Large intestine (tissue), 3 donors: ENCODE results near the gene UNC45A. TPM values are rescaled to one million over a fixed set of nuclear protein-coding genes. Genes with fewer than 3 reads are reported as not detected.
"Not testable (repeated sequence)": the region's sequence is repeated elsewhere in the genome, so short reads cannot be mapped to it uniquely, and the experiment has no call there.

Experiments
- DNase-seq, 2 donors: peaks; one replicate each; pipeline versions ENCODE4 v3.0.0 to v3.0.0-alpha.2; 2013
- H3K27ac ChIP-seq: one replicate; pipeline ENCODE4 v1.5.1; 2013; ENCODE audit warnings: low read length
- H3K27me3 ChIP-seq: 2 replicates; pipeline ENCODE4 v1.6.1; 2013; ENCODE audit warnings: low read length; ENCODE audit not compliant: control insufficient read depth, insufficient read depth
- H3K36me3 ChIP-seq: 2 replicates; pipeline ENCODE4 v1.6.1; 2013; ENCODE audit warnings: low read length; ENCODE audit not compliant: control insufficient read depth, insufficient read depth
- H3K4me1 ChIP-seq: one replicate; pipeline ENCODE4 v1.6.1; 2013; ENCODE audit warnings: low read length; ENCODE audit not compliant: control insufficient read depth, insufficient read depth
- H3K4me3 ChIP-seq: one replicate; pipeline ENCODE4 v1.5.1; 2013; ENCODE audit warnings: low read length
- H3K9me3 ChIP-seq: one replicate; pipeline ENCODE4 v1.6.1; 2013; ENCODE audit warnings: mild to moderate bottlenecking, low read depth, low read length, moderate library complexity; ENCODE audit not compliant: control insufficient read depth
- WGBS: methylation state at CpG from one replicate; pipeline ENCODE4 v1.1.5; 2013; ENCODE audit warnings: low lambda C conversion rate; ENCODE audit not compliant: insufficient coverage; 5-methylcytosine and 5-hydroxymethylcytosine counted together
- polyA plus RNA-seq: library from polyadenylated mRNA; unstranded; fragments of 120-200 nt; gene quantifications from one replicate; pipeline ENCODE4 v1.2.1, GENCODE V29; 2013

The UNC45A gene
- polyA plus RNA-seq, 1 donor: 49.1 TPM

DNA sequence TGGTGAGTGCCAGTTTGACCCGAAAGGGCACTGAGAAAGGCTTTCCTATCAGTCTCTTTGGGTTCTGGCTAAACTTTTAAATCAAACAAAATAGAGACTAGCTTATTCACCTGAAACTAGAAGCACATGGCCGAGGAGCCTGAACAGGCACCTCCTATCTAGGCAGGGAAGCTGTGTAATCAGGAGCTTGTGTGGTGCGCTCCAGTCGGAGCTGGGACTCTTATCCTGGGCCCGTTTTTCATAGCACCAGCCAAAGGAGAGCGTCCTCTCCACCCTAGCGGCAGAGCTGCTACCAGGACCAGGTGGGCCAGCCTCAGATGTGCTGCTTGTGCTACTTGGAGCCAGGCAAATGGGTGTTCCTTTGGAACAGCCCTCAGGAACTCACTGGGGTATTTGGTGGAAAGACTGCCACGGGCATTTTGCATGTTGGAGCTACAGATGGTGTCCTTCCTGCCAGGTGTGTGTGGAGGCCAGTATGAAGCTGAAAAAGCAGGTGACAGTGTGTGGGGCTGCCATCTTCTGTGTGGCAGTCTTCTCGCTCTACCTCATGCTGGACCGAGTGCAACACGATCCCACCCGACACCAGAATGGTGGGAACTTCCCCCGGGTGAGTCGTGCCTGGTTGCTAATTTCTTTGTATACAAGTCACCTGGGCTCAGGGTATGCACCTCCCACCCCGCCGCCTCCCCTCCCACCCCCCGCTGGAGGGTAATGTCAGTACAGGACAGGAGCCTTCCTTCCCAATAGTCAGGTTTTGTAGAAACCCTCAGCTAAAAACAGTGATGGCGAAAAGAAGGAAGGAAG lies 31.1 kb upstream of the UNC45A start:
- H3K9me3 ChIP-seq: no peaks in the 10 kb centered on the region
- peak overlapping the region; percentile 80 for H3K4me3 ChIP-seq
- H3K27me3 ChIP-seq: no peaks in the 10 kb centered on the region
- H3K36me3 ChIP-seq: peaks cover 39% of the 10 kb centered on the region
- WGBS: no CpG with 5 or more reads among the region's 18 CpGs
- peaks cover 7% of the 10 kb centered on the region for H3K4me1 ChIP-seq
- H3K27ac ChIP-seq: peak overlapping the region; percentile 90
- DNase-seq: peak in 1 of 2 donors; percentile 53

DNA sequence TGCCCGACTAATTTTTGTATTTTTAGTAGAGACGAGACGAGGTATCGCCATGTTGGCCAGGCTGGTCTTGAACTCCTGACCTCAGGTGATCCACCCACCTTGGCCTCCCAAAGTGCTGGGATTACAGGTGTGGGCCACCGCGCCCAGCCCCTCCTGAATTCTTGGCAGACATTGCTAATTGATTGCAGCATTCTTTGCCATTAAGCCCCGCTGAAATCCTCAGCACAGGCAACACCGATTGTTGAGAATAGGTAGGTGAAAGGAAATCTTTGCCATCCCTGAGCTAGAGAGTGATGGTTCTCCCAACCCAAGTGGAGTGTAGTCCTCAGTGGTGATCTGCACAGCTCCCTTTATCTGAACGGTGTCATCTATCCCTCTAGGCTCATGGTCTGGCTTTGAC lies 30.3 kb upstream of the UNC45A start:
- peaks cover 7% of the 10 kb centered on the region for H3K4me1 ChIP-seq
- no CpG with 5 or more reads among the region's 9 CpGs for WGBS
- no peaks in the 10 kb centered on the region for H3K27me3 ChIP-seq
- H3K27ac ChIP-seq: no peak overlapping the region
- no peak for DNase-seq
- H3K9me3 ChIP-seq: no peaks in the 10 kb centered on the region
- peaks cover 45% of the 10 kb centered on the region for H3K36me3 ChIP-seq
- no peak overlapping the region for H3K4me3 ChIP-seq

DNA sequence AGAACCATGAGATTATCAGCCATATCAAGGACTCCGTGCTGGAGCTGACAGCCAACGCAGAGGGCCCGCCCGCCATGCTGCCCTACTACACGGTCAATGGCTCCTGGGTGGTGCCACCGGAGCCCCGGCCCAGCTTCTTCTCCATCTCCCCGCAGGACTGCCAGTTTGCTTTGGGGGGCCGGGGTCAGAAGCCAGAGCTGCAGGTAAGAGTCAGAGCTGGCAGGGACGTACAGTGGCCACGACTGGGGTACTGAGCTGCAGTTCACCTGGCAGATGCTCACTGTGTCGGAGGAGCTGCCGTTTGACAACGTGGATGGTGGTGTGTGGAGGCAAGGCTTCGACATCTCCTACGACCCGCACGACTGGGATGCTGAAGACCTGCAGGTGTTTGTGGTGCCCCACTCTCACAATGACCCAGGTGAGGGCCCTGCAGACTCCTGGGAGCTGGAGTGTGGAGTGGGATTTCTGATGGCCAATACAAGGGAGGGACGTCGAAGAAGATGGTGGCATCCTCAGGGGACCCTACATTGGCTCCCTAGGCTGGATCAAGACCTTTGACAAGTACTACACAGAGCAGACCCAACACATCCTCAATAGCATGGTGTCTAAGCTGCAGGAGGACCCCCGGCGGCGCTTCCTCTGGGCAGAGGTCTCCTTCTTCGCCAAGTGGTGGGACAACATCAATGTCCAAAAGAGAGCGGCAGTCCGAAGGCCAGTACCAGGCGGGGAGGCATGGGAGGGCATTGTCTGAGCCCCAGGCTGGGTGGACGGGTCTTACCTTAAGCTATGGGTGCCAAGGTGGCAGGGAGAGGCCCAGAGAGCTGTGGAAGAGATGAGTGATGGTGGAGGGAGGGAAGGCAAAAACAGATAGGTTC lies 29.5 kb upstream of the UNC45A start:
- no peaks in the 10 kb centered on the region for H3K9me3 ChIP-seq
- no peak for DNase-seq
- no peak overlapping the region for H3K27ac ChIP-seq
- H3K27me3 ChIP-seq: no peaks in the 10 kb centered on the region
- H3K4me1 ChIP-seq: peaks cover 7% of the 10 kb centered on the region
- peaks cover 53% of the 10 kb centered on the region for H3K36me3 ChIP-seq
- no CpG with 5 or more reads among the region's 28 CpGs for WGBS
- H3K4me3 ChIP-seq: no peak overlapping the region

DNA sequence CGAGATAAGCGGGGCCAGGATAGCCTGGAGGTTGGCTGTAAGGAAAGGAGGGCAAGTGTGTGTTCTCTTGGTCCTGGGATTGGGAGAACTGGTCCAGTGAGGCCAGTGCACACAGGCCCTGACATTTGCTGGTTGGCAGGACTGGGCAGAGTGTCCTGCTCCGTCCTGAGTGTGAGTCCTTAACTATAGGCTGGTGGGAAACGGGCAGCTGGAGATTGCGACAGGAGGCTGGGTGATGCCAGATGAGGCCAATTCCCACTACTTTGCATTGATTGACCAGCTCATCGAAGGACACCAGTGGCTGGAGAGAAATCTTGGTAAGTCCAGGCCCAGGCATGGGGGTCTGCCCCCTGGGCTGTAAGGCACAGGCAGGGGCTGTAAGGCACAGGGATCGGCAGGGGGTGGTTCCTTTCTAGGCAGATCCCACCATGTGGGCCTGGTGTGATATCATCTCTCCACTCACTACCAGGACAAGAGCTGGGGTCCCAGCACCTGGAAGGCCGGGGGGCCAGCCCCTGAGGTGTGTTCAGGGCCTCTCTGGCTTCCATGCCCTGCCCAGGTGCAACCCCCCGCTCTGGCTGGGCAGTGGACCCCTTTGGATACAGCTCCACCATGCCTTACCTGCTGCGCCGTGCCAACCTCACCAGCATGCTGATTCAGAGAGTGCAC lies 28.8 kb upstream of the UNC45A start:
- no CpG with 5 or more reads among the region's 11 CpGs for WGBS
- no peak overlapping the region for H3K4me3 ChIP-seq
- peaks cover 7% of the 10 kb centered on the region for H3K4me1 ChIP-seq
- DNase-seq: no peak
- no peaks in the 10 kb centered on the region for H3K9me3 ChIP-seq
- H3K27ac ChIP-seq: no peak overlapping the region
- H3K27me3 ChIP-seq: no peaks in the 10 kb centered on the region
- peaks cover 60% of the 10 kb centered on the region for H3K36me3 ChIP-seq

DNA sequence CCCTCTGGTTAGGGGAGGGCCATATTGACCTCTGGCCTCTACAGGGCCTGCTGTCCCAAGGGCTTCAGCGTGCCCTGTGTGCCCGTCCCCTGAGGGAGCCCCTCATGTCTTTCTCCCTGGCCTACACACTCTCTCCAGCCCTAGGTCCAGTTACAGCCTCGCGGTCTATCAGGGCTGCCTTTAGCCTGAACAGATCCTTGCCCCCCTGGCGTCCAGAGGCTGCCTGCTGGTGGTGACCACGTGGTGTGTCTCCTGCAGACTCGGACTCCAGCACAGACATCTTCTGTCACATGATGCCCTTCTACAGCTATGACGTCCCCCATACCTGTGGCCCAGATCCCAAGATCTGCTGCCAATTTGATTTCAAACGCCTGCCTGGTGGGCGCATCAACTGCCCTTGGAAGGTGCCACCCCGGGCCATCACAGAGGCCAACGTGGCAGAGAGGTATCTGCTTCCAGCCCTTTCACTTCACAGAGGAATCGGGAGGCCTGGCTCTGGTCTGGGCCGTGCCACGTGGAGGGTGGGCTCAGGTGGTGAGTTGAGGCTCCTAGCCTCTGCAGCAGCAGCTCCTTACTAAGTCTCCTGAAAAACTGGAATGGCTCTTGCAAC lies 27.9 kb upstream of the UNC45A start:
- Histone ChIP-seq H3K9me3 (no peaks in the 10 kb centered on the region), H3K27me3 (no peaks in the 10 kb centered on the region), H3K4me3 (no peak overlapping the region), H3K27ac (no peak overlapping the region), H3K36me3 (peaks cover 69% of the 10 kb centered on the region), H3K4me1 (peaks cover 7% of the 10 kb centered on the region)
- no CpG with 5 or more reads among the region's 15 CpGs for WGBS
- DNase-seq: no peak

DNA sequence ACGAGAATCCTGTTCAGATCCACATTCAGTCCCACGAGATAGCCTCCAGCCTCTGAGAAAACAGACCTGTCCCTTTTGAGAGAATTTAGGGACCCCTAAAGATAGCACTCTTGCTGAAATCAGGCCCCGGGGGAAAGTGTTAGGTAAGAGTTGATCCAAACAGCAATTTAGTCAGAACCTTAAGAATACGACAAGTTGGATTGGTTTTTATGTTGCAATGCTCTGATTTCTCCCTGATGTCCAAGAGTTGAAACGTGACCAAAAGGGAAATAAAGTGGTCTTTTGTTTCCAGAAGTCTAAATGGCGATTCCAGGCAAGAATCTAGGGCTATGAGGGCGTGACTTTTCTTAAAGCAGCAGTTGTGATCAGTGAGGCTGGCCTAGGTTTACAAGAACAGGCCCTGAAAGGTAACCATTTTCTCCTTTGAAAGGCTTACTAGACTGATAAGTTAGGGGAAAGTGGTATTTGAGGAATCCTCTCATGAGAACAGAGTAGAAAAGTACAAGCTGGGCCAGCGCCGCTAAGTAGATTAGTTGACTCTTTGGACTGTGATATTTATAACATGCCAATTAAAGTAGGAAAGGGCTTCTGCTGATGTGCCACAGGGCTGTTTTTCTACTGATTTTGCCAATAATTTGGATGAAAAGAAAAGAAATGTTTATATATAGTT lies 27.1 kb upstream of the UNC45A start:
- DNase-seq: no peak
- Histone ChIP-seq H3K4me3 (no peak overlapping the region), H3K9me3 (no peaks in the 10 kb centered on the region), H3K27me3 (no peaks in the 10 kb centered on the region), H3K27ac (no peak overlapping the region), H3K36me3 (peaks cover 77% of the 10 kb centered on the region), H3K4me1 (peaks cover 7% of the 10 kb centered on the region)
- no CpG with 5 or more reads among the region's 9 CpGs for WGBS

DNA sequence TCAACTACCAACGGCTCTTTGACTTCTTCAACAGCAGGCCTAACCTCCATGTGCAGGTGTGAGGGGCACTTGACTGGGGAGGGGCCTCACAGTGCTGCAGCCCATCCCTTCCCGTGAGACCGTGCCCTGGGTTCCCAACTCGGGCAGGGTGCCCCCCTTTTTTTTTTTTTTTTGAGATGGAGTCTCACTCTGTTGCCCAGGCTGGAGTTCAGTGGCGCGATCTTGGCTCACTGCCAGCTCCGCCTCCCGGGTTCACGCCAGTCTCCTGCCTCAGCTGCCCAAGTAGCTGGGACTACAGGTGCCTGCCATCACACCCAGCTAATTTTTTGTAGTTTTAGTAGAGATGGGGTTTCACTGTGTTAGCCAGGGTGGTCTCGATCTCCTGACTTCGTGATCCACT lies 25.6 kb upstream of the UNC45A start:
- WGBS: no CpG with 5 or more reads among the region's 11 CpGs
- not testable (repeated sequence) for DNase-seq, H3K9me3 ChIP-seq, H3K27me3 ChIP-seq, H3K4me3 ChIP-seq, H3K27ac ChIP-seq, H3K4me1 ChIP-seq
- peaks cover 86% of the 10 kb centered on the region for H3K36me3 ChIP-seq

DNA sequence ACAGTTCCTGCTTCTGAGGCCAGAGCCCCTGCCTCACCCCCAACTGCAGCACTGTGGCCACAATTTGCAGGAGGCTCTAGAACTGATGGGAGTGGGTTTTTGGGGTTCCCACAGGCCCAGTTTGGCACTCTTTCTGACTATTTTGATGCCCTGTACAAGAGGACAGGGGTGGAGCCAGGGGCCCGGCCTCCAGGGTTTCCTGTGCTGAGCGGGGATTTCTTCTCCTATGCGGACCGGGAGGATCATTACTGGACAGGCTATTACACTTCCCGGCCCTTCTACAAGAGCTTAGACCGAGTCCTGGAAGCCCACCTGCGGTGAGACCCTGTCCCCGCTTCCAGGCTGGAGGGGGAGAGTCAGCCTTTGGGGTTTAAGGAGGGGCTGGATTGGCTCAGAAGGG lies 25.1 kb upstream of the UNC45A start:
- Histone ChIP-seq H3K9me3 (no peaks in the 10 kb centered on the region), H3K27ac (no peak overlapping the region), H3K36me3 (peaks cover 88% of the 10 kb centered on the region), H3K4me3 (no peak overlapping the region), H3K27me3 (no peaks in the 10 kb centered on the region), H3K4me1 (no peaks in the 10 kb centered on the region)
- DNase-seq: no peak
- no CpG with 5 or more reads among the region's 8 CpGs for WGBS

DNA sequence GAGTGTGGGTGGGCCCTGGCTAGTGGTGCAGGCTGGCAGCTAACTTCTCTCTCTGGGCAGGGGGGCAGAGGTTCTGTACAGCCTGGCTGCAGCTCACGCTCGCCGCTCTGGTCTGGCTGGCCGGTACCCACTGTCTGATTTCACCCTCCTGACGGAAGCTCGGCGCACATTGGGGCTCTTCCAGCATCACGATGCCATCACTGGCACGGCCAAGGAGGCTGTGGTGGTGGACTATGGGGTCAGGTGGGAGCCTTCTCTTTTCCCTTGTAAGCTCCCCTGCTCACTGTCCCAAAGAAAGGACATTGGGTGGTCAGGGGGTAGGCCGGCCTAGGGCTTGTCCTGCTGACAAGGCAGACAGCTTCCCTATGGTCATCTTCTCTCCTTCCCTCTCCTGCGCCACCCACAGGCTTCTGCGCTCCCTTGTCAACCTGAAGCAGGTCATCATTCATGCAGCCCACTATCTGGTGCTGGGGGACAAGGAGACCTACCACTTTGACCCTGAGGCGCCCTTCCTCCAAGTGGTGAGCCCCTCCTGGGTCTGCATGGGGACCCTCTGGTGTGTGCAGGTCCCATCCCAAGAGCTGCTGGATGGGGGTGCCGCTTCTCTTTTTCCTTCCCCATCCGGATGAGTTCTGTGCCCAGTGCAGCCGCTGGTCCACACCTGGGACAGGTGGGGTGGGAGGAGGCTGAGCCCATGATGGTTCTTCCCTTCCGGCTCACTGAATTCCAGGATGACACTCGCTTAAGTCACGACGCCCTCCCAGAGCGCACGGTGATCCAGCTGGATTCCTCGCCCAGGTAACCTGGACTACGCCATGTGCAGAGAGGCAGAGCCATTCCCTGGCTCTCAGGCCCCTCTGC lies 24.4 kb upstream of the UNC45A start:
- DNase-seq: no peak
- H3K9me3 ChIP-seq: no peaks in the 10 kb centered on the region
- H3K27me3 ChIP-seq: no peaks in the 10 kb centered on the region
- WGBS: no CpG with 5 or more reads among the region's 24 CpGs
- H3K36me3 ChIP-seq: peaks cover 86% of the 10 kb centered on the region
- H3K27ac ChIP-seq: no peak overlapping the region
- no peaks in the 10 kb centered on the region for H3K4me1 ChIP-seq
- no peak overlapping the region for H3K4me3 ChIP-seq
